ENCODE measurements around the gene AHI1. TPM values are rescaled to one million over a fixed set of nuclear protein-coding genes. Genes with fewer than 3 reads are reported as not detected.

The AHI1 gene
- total RNA-seq (2022): 10.4 and 11.3 TPM in 2 replicates
- Bru-seq, nascent RNA: percentile 53 among the genes with signal in this experiment
- BruChase-seq, experiment 1, labeled RNA remaining after a 2-hour chase: percentile 55 among the genes with signal in this experiment
- BruChase-seq, experiment 2, labeled RNA remaining after a 6-hour chase: percentile 53 among the genes with signal in this experiment
- long read RNA-seq, full-length matches to known transcripts: 2 of 7 reads
- long read RNA-seq, partial matches to known transcripts: 3 of 7 reads
- long read RNA-seq, other reads (novel, unspliced or antisense): 2 of 7 reads

DNA sequence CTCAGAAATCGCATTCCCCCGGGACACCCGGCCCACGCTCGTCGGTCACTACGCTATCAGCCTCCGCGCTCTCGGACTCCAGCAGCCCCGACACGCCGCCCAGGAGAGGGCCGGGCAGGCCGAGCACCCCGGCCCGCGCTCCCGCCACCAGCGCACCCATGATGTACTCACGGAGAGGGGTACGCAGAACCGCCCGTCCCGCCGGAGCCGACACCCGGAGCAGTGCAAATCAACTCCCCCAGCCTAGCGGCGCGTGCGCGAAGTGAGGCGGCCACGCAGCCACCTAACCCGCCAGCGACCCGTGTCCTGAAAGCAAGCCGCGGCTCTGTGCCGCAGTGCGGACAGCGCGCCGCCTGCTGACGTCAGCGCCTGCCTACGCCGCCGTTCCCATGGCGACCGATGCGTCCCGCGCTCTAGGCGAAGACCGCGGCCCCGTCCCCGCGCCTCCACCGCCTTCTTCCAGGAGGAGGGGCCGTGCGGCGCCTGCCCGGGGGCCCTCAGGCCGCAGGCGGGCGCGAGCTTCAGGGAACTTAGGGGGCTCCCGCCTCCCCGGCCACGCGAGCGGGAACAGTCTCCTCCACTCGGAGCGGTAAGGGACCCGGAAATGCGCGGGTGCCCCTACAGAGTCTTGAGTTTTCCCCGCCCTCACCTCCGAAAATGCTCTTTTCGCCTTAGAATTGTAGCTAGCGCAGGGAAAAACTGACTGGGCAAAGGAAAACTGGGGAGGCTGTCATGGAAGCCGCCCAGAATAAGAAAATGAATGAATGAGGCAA is at the start of gene AHI1:
Gene AHI1 (minus strand): TSS at position 329 of the 773 bp plus-strand sequence. CDS start 5,503 bp downstream, outside the sequence.
- no peaks in the 10 kb centered on the region for H3K36me3 Mint-ChIP-seq (ENCODE audit: insufficient read depth, unreplicated experiment)

DNA sequence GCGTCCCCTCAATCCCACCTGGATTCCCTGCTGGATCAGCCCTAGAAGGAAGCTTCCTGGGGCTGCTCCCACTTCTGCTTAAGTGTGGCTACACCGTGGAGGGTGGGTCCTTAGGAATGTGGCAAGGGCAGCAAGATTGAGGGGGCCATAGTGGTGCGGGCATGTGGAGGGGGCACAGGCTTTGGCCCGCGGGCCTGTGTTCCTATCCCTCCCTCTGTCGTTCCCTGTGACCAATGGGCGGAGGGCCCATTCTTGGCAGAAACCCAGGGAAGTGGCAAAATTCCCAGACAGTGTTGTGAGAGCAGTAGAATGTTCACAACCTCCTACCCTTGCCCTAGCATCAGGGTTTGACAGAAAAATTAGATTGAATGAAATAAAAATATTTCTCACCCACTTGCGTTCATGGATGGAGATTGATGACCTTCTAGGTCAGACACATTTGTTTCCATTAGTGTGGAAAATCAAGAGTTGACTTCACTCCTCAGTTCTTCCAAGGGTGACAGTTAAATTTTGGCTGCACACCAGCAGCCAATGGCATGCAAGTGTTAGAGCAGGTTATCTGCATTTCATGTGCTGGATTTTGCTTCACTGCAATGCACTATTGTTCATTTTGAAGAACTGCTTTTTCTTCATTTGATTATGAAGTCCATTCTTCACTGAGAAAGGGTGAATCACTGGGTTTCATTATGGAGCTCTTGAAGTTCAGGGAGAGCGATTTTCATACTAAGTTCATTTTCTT is 49.3 kb upstream of the AHI1 start:
- TF ChIP-seq, protein P1, sequence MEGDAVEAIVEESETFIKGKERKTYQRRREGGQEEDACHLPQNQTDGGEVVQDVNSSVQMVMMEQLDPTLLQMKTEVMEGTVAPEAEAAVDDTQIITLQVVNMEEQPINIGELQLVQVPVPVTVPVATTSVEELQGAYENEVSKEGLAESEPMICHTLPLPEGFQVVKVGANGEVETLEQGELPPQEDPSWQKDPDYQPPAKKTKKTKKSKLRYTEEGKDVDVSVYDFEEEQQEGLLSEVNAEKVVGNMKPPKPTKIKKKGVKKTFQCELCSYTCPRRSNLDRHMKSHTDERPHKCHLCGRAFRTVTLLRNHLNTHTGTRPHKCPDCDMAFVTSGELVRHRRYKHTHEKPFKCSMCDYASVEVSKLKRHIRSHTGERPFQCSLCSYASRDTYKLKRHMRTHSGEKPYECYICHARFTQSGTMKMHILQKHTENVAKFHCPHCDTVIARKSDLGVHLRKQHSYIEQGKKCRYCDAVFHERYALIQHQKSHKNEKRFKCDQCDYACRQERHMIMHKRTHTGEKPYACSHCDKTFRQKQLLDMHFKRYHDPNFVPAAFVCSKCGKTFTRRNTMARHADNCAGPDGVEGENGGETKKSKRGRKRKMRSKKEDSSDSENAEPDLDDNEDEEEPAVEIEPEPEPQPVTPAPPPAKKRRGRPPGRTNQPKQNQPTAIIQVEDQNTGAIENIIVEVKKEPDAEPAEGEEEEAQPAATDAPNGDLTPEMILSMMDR (IDR thresholded peaks at IDR 0.05; ENCODE audit: insufficient read depth in 1 of 2, low read depth in 1 of 2, low read length in 1 of 2, severe bottlenecking in 1 of 2, unreplicated experiment in 1 of 2): no peak
- POLR2A ChIA-PET: no interaction called here
- no peaks in the 10 kb centered on the region for H3K27me3 ChIP-seq (replicated peaks; ENCODE audit: control insufficient read depth, insufficient read depth, low read length)
- Mint-ChIP-seq H3K4me1 (ENCODE audit: low read depth, unreplicated experiment) (no peaks in the 10 kb centered on the region), H3K27ac (ENCODE audit: unreplicated experiment) (no peak overlapping the region), H3K9me3 (ENCODE audit: unreplicated experiment) (no peaks in the 10 kb centered on the region), H3K4me3 (ENCODE audit: unreplicated experiment) (no peak overlapping the region), H3K27me3 (ENCODE audit: insufficient read depth, unreplicated experiment) (peaks cover 23% of the 10 kb centered on the region), H3K36me3 (ENCODE audit: insufficient read depth, unreplicated experiment) (no peaks in the 10 kb centered on the region)
- intact Hi-C loops (cut with micrococcal nuclease; ENCODE audit: unreplicated experiment): no loop called here
- no TSS peak for BruUV-seq (replicated peaks)
- no peaks in the 10 kb centered on the region for H3K36me3 ChIP-seq (ENCODE audit: control insufficient read depth, insufficient read depth, low read length)
- no peaks in the 10 kb centered on the region for H3K4me1 ChIP-seq
- DNase-seq: no peak
- CTCF ChIA-PET: no interaction called here
- H3K9me3 ChIP-seq: no peaks in the 10 kb centered on the region; the same call in 1 of the 2 replicates
- no peak overlapping the region for H3K4me3 ChIP-seq (ENCODE audit: low read depth, low read length)

More for the DNA sequence above, at the start of gene AHI1:
- Mint-ChIP-seq H3K27me3 (ENCODE audit: insufficient read depth, unreplicated experiment) (no peaks in the 10 kb centered on the region), H3K27ac (ENCODE audit: unreplicated experiment) (no peak within 1 kb of the TSS), H3K4me3 (ENCODE audit: unreplicated experiment) (no peak within 1 kb of the TSS), H3K4me1 (ENCODE audit: low read depth, unreplicated experiment) (no peaks in the 10 kb centered on the region), H3K9me3 (ENCODE audit: unreplicated experiment) (no peaks in the 10 kb centered on the region)
- ChIA-PET POLR2A (interaction anchor here (1.0 kb wide), 2 partner anchors 443 to 753 kb away, joined by 3 read pairs; partner anchors contain the start of gene HBS1L), CTCF (interaction anchor here (0.5 to 0.8 kb wide), 2 partner anchors 125 to 1467 kb away, joined by 4 read pairs; no protein-coding TSS in a partner anchor)
- intact Hi-C loops (cut with micrococcal nuclease; ENCODE audit: unreplicated experiment): loop anchor here (2.0 kb wide), 1 partner anchor 47 kb away; no protein-coding TSS in a partner anchor
- peak within 1 kb of the TSS; percentile 85 for H3K4me3 ChIP-seq (ENCODE audit: low read depth, low read length)
- H3K27me3 ChIP-seq (replicated peaks; ENCODE audit: control insufficient read depth, insufficient read depth, low read length): no peaks in the 10 kb centered on the region
- H3K36me3 ChIP-seq (ENCODE audit: control insufficient read depth, insufficient read depth, low read length): no peaks in the 10 kb centered on the region
- BruUV-seq (replicated peaks): no TSS peak
- 0 out of 2 replicates have a peak, but pooled peaks cover 14% of the 10 kb centered on the region for H3K4me1 ChIP-seq
- DNase-seq: peak; percentile 92 to 94
- TF ChIP-seq, protein P1 (IDR thresholded peaks at IDR 0.05; ENCODE audit: insufficient read depth in 1 of 2, low read depth in 1 of 2, low read length in 1 of 2, severe bottlenecking in 1 of 2, unreplicated experiment in 1 of 2): no peak
- H3K9me3 ChIP-seq: no peaks in the 10 kb centered on the region

DNA sequence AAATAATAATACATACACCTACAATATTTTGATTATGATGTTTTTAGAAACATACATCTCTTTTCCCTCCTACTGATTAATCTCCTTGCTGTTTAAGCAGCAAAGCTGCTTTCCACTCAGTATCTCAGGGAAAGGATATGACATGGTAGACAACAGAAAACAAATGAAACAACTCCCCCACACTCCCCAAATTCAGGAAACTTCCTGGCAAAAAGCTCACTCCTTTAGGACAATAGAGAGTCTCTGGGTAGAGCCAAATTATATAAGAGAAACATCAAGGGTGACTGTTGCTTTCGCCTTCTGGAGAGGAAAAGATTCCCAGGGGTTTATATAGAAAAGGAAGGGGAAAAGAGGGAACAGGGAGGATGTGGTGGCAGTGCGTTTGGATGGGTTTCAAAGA is 48.7 kb upstream of the AHI1 start:
- TF ChIP-seq, protein P1 (IDR thresholded peaks at IDR 0.05; ENCODE audit: insufficient read depth in 1 of 2, low read depth in 1 of 2, low read length in 1 of 2, severe bottlenecking in 1 of 2, unreplicated experiment in 1 of 2): no peak
- Histone ChIP-seq H3K27me3 (replicated peaks; ENCODE audit: control insufficient read depth, insufficient read depth, low read length) (no peaks in the 10 kb centered on the region), H3K9me3 (no peaks in the 10 kb centered on the region; the same call in 1 of the 2 replicates), H3K36me3 (ENCODE audit: control insufficient read depth, insufficient read depth, low read length) (no peaks in the 10 kb centered on the region), H3K4me3 (ENCODE audit: low read depth, low read length) (no peak overlapping the region), H3K4me1 (no peaks in the 10 kb centered on the region)
- ChIA-PET CTCF (no interaction called here), POLR2A (no interaction called here)
- intact Hi-C loops (cut with micrococcal nuclease; ENCODE audit: unreplicated experiment): no loop called here
- Mint-ChIP-seq H3K27me3 (ENCODE audit: insufficient read depth, unreplicated experiment) (peaks cover 23% of the 10 kb centered on the region), H3K9me3 (ENCODE audit: unreplicated experiment) (no peaks in the 10 kb centered on the region), H3K36me3 (ENCODE audit: insufficient read depth, unreplicated experiment) (no peaks in the 10 kb centered on the region), H3K27ac (ENCODE audit: unreplicated experiment) (no peak overlapping the region), H3K4me1 (ENCODE audit: low read depth, unreplicated experiment) (no peaks in the 10 kb centered on the region), H3K4me3 (ENCODE audit: unreplicated experiment) (no peak overlapping the region)
- no peak for DNase-seq
- no TSS peak for BruUV-seq (replicated peaks)

Measured in Caco-2 (cell line).